HG02759 (cell line): ENCODE data around the gene GLT1D1.

ENCODE experiments used
- ATAC-seq: cut with Tn5 transposase; IDR thresholded peaks from one replicate; pipeline ENCODE4 v1.9.1; 2021; ENCODE audit warnings: mild to moderate bottlenecking, moderate library complexity; ENCODE audit not compliant: unreplicated experiment

The GLT1D1 gene

DNA sequence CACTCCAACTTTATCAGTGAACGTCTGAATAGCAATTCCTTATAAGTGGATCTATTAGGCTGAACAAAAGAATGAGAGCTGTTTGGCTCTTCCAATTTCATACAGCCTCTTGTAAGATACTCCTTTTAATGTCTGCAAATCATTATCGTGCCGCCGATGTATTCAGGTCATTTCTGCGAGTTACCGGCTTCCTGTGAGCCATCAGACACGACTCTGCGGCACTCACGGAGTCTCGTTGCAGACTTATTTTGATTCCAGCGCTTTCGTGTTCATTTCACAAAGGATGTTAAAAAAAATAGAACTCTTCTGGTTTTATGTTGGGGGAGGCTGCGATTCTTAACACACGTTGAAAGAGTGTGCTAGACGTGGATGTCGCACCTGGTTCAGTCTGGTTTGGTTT lies 106.6 kb downstream of the GLT1D1 start:
- no peak for ATAC-seq

DNA sequence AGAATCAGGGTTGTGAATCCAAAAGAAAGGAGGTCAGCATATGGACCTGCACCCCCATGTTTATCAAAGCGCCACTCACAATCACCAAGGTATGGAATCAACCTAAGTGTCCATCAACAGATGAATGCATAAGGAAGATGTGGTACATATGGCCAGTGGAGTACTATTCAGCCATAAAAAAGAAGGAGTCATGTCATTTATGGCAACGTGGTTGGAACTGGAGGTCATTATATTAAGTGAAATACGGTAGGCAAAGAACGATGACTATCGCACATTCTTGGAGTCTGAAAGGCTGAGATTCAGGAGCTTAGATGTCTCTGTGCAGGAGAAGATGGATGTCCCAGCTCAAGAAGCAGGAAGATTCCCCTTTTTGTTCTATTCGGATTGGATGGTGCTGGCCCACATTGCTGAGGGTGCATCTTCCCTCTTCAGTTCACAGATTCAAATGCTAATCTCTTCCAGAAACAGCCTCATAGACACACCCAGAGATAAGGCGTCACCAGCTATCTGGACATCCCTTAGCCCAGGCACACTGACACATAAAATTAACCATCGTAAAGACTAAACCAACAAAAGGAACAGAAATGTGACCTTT lies 108.1 kb downstream of the GLT1D1 start:
- no peak for ATAC-seq

- ATAC-seq = no peak
Measured at GRCh38 chr12:128961957-128962356, 108.7 kb downstream of the GLT1D1 start.

DNA sequence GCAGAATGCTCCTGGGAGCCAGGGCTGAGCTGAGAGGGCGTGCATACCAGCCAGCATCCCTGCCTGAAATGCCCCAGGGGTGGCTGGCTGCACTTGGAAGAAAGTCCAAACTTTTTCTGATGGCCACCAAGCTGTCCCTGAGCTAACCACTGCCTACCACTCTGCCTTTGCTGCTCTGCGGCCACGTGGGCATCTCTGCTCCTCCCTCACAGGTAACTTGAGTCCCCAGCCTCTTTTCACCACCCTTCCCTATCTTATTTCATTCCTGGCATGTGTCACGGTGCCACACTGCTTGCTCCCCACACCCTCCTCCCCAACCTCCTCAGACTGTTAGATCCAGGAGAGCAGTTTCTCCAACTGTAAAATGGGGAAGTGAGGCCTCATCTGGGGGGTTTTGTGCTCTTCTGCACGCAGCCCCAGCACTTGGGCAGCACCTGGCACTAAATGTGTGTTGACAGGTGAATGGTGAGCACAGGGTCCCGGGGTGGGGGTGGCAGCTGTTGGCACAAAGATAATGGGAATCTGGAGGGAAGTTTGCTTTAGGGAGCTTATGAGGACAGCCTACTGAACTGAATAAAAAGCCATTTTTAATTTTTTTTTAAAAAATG lies 113.0 kb downstream of the GLT1D1 start:
- ATAC-seq = no peak

DNA sequence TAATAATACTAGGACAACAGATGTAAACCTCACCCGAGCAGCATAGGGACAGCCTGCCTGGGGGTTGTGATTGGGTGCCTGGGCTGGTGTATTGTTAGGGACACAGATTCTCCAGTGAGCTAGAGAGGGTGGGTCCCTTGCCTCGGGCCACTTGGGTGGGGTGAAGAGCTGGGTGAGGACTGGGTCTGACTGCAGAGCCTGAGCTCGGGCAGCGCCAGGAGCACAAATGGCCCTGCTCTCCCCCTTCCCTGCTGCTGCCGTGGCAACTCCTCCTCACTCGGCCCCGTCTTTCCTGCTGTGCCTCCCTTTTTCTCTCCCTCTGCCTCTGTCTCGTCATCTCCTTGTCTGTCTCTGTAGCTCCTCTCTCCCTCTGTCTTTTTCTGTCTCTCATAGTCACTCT lies 115.4 kb downstream of the GLT1D1 start:
- no peak for ATAC-seq

GRCh38 chr12:128969480-128970055 lies 116.3 kb downstream of the GLT1D1 start:
- ATAC-seq = peak; percentile 87

- ATAC-seq = no peak
Measured at GRCh38 chr12:128970110-128970509, 116.8 kb downstream of the GLT1D1 start.

DNA sequence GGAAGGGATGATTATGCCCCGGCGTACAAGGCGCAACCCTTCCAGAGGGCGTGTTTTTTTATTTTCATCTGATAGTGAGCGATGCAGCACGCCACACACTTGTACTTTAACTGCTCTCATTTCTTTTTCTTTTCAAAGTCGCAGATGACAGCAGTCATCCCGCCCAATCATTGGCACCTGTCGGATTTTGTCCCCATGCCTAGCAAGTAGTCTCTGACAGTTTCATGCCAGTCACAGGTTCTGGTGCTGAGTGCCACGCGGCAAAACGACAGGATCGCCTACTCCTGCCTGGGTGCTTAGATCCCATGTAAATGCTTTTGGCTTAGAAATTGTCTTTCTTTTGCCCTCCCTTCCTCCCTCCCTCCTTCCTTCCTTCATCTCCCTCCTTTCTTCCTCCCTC lies 117.7 kb downstream of the GLT1D1 start:
- ATAC-seq = no peak

DNA sequence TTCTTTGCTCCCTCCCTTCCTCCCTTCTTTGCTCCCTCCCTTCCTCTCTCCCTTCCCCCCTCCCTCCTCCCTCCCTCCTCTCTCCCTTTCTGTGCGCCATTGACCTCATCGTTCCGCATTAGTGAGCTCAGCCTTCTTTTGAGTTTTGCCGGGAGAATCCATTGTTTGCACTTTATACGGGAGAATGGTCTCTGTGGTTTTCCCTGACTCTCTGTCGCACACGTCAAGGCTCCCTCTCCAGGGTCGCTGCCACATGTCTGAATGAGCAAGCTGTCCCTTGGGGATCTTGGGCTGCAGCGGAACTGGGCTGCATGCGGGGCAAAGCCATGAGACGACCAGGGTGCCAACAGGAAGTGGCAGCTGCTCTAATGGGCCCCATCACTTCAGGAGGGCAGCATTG lies 118.5 kb downstream of the GLT1D1 start:
- no peak for ATAC-seq

DNA sequence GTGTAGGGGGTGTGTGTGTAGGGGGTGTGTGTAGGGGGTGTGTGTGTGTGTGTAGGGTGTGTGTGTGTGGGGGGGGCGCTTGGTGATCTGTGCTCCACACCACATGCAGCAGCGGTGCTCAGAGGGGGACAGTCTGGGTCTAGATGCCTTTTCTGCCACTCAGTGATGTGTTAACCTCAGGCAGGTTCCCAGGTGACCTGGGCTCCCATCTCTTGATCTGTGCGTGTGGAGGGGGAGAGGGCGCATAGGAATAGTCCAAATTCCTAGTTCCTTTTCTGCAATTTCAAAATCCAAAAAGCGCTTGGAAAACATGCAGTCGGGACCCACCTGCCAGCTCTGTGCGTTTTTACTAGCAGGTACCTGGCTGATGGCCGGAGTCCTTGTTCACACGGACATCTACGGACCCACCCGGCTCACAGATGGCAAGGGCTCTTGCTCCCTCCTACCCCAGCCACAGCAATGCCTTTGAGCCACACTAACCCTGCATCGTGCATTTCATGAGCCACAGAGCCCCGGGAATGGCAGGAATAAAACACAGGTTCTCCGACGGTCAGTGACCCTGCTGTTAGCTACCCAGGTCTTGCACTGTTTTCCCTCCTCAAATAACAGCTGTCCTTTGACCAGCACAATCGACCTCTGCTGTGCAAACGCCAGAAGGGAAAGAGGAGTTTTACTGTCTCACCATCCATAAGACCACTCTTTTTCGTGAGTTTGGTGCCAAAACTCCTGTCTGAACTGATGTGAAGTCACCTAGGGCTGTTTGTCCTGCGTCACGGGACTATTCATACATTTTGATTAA lies 120.8 kb downstream of the GLT1D1 start:
- ATAC-seq = no peak

GRCh38 chr12:128974881-128975280 lies 121.6 kb downstream of the GLT1D1 start:
- no peak for ATAC-seq

- ATAC-seq = peak; percentile 69
Measured at GRCh38 chr12:128976120-128976738, 123.0 kb downstream of the GLT1D1 start.

DNA sequence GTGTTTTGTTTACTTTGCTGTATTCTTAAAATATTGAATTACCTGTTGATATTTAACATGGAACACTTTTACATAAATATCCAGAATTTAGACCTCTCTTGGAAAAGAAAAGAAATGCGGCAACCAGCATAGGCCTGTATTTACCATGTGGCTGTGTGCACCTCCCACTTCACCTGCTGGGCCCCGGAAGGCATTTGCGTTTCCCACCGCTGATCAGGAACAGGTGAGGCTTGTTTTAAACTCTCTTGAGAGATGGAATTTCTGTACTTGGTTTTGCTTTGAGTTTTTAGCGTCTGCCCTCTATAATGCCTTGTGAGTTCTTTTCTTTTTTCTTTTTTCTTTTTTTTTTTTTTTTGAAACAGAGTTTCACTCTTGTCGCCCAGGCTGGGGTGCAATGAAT lies 124.2 kb downstream of the GLT1D1 start:
- ATAC-seq = no peak

- no peak for ATAC-seq
Measured at GRCh38 chr12:128978067-128978466, 124.8 kb downstream of the GLT1D1 start.

- no peak for ATAC-seq
Measured at GRCh38 chr12:128980623-128981022, 127.3 kb downstream of the GLT1D1 start.

DNA sequence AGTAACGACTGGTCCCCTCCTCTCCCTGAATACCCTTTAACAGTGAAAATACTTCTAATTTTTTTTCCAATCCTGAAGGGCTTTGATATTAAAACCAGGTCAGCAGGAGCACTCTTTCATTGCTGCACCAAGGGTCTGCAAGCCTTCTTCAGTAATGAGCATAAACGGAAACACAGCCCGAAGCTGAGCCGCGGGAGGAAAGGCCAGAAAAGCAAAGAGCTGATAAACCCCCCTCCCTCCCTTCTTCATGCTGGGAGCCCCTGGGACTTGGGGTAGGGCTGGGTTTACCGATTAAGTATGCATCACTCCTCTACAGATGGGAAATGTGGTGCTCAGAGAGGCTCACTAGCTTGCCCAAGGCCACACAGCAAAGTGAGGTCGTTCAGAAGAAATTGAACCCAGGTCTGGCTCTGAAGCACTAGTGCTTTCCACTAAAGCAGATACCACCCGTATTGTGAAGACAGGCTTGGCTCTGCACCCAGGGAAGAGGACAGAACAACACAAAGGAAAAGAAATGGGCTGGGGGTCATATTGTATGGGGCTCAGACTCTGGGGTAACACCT lies 128.8 kb downstream of the GLT1D1 start:
- no peak for ATAC-seq

DNA sequence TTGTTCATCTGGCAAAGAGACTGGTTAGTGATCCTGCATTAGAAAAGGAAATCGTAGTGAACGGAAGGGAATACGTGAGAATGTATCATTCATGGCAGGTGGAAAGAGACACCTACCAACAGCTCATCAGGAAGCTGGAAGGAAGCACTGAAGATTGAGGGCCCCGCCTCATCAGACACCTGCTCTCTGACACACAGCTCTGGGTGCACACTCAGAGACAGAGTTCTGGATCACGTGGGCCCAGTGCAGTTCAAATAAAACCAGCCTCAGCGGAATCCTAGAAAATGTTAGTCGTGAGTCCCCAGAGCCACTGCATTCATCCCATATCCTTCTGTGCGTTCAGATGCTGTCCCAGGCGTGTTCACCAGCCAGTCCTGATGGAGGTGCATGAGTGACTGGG lies 129.7 kb downstream of the GLT1D1 start:
- ATAC-seq = no peak

GRCh38 chr12:128983371-128983770 lies 130.1 kb downstream of the GLT1D1 start:
- ATAC-seq = no peak

- no peak for ATAC-seq
Measured at GRCh38 chr12:128986957-128987356, 133.7 kb downstream of the GLT1D1 start.

DNA sequence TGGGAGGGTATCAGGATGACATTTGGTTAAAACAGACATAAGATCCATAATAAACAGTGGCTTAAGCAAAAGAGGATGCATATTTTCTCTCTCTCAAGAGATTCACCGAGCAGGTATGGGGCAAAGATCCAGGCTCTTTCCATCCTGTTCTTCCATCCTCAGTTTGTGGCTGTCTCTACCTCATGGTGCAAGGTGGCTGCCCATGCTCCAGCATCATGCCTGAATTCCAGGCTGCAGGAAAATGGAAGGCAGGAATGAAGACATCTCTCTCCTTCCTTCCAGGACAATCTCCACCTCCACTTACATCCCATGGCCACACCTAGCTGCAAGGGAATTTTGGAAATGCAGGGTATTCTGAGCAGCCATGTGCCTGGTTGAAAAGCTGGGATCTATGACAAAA lies 136.0 kb downstream of the GLT1D1 start:
- ATAC-seq = no peak

GRCh38 chr12:128991716-128992115 lies 138.4 kb downstream of the GLT1D1 start:
- ATAC-seq = no peak
